HepG2 (cell line): ENCODE results near the gene IGFN1. TPM values are rescaled to one million over a fixed set of nuclear protein-coding genes. Genes with fewer than 3 reads are reported as not detected.

Source experiments
- ATAC-seq: fragments of 200-7000 bp; cut with Tn5 transposase; 3 replicates; pipeline ENCODE4 v1.9.1; 2020; ENCODE audit warnings: mild to moderate bottlenecking, moderate library complexity
- BruUV-seq: library from RNA; stranded (reverse); fragments of 400-500 nt; replicated peaks from 2 replicates; lab custom pipeline; 2021; lab: Mats Ljungman, UMichigan
- CTCF ChIA-PET: fragments of 300-600 bp; formaldehyde crosslinking; extraction: SDS; loops from one replicate; lab custom pipeline; 2021; ENCODE audit warnings: low total read pairs, inconsistent platforms, low intra/inter-chr PET ratio; lab: Yijun Ruan, JAX
- POLR2A ChIA-PET: fragments of 350-600 bp; sonication (Branson Sonifier 250); formaldehyde crosslinking; loops from one replicate; lab custom pipeline; 2020; ENCODE audit warnings: antibody characterized with exemption, inconsistent platforms; lab: Yijun Ruan, JAX
- DNase-seq: peaks from one replicate; pipeline ENCODE4 v3.0.0-alpha.2; 2015; ENCODE audit warnings: low spot score
- FAIRE-seq: peaks from 3 replicates; lab custom pipeline; 2011; peaks lifted over from hg19 to GRCh38; lab: Jason Lieb, UNC
- H2AFZ ChIP-seq: one replicate; pipeline ENCODE4 v1.6.1; 2011; ENCODE audit warnings: low read length, inconsistent platforms
- H3K27ac ChIP-seq: fragments of 300-600 bp; 3 replicates; pipeline ENCODE4 v1.8.0; 2011; ENCODE audit warnings: mixed run types, mild to moderate bottlenecking, mixed read lengths, low read length, inconsistent platforms; ENCODE audit not compliant: insufficient read depth; ENCODE audit errors: extremely low read length
- H3K27me3 ChIP-seq, 2 experiments: fragments of 200-600 bp in 1 of 2; 2 replicates in 1 of 2; 3 replicates in 1 of 2; pipeline versions ENCODE4 v1.6.0 to v1.8.0; 2011; ENCODE audit warnings: low read length in 2 of 2, mild to moderate bottlenecking in 2 of 2, moderate library complexity in 2 of 2, inconsistent platforms in 1 of 2; ENCODE audit not compliant: insufficient read depth in 2 of 2, control insufficient read depth in 1 of 2
- H3K36me3 ChIP-seq, 2 experiments: fragments of 200-600 bp in 1 of 2; replicated peaks in 1 of 2; 2 replicates in 1 of 2; 3 replicates in 1 of 2; pipeline versions ENCODE4 v1.5.1 to v1.8.0; 2011; ENCODE audit warnings: low read length in 2 of 2, inconsistent platforms in 1 of 2; ENCODE audit not compliant: insufficient read depth in 2 of 2, control insufficient read depth in 1 of 2
- H3K4me1 ChIP-seq: 2 replicates; pipeline ENCODE4 v1.5.1; 2012; ENCODE audit warnings: low read length, inconsistent platforms; ENCODE audit not compliant: insufficient read depth
- H3K4me2 ChIP-seq: 2 replicates; pipeline ENCODE4 v1.6.0; 2011; ENCODE audit warnings: low read depth, low read length, inconsistent platforms
- H3K4me3 ChIP-seq, 3 experiments: fragments of 200-600 bp in 1 of 3; sonication (generic), shearing (Covaris generic) in 1 of 3; replicated peaks in 1 of 3; 2 replicates each; pipeline ENCODE4 v1.5.1; 2011 to 2016; ENCODE audit warnings: low read length in 3 of 3, inconsistent platforms in 2 of 3, low read depth in 2 of 3, mild to moderate bottlenecking in 2 of 3, control low read depth in 1 of 3, mixed read lengths in 1 of 3; ENCODE audit not compliant: insufficient read depth in 1 of 3
- H3K79me2 ChIP-seq: one replicate; pipeline ENCODE4 v1.6.1; 2011; ENCODE audit warnings: low read length, inconsistent platforms; ENCODE audit not compliant: insufficient read depth
- H3K9ac ChIP-seq: 2 replicates; pipeline ENCODE4 v1.6.0; 2011; ENCODE audit warnings: mild to moderate bottlenecking, low read depth, low read length, inconsistent platforms; ENCODE audit not compliant: insufficient read depth
- H3K9me3 ChIP-seq: 2 replicates; pipeline ENCODE4 v1.5.1; 2012; ENCODE audit warnings: mild to moderate bottlenecking, low read length
- H4K20me1 ChIP-seq: 2 replicates; pipeline ENCODE4 v1.6.0; 2011; ENCODE audit warnings: inconsistent platforms, mild to moderate bottlenecking, low read length, moderate library complexity; ENCODE audit not compliant: insufficient read depth
- ZBTB42 ChIP-seq: sonication (generic); formaldehyde crosslinking; IDR thresholded peaks from 2 replicates; pipeline ENCODE4 v1.5.0; 2020; ENCODE audit warnings: mild to moderate bottlenecking, missing genetic modification reagents
- ZNF558 ChIP-seq: sonication (generic); formaldehyde crosslinking; IDR thresholded peaks from 2 replicates; pipeline ENCODE4 v1.9.0; 2022; ENCODE audit warnings: mild to moderate bottlenecking, missing genetic modification reagents, borderline replicate concordance
- WGBS: methylation state at CpG from one replicate; pipeline ENCODE4 v1.1.6; 2017; ENCODE audit warnings: low lambda C conversion rate; 5-methylcytosine and 5-hydroxymethylcytosine counted together
- in situ Hi-C: cut with HindIII; loops from 2 replicates; pipeline ENCODE4 v1.10.0; 2017; ENCODE audit warnings: low pct_unique_long_range_greater_than_20kb; ENCODE audit not compliant: extremely low pct_ligation_motif_present
- intact Hi-C: fragments of 100-400 bp; cut with micrococcal nuclease; formaldehyde crosslinking; loops from one replicate; pipeline ENCODE4 v1.10.0; 2022; ENCODE audit not compliant: unreplicated experiment
- polyA plus RNA-seq, 8 experiments: library from polyadenylated mRNA; depleted of rRNA in 3 of 8; stranded (reverse) in 7 of 8; unstranded in 1 of 8; fragments of >200 nt; fragmentation: Illumina TruSeq in 4 of 8; extraction: Trizol in 4 of 8; gene quantifications; 2 replicates each; pipeline versions ENCODE4 v1.2.1 to v1.2.3, GENCODE V29; 2011 to 2016; ENCODE audit warnings: low read depth in 4 of 8, missing spikeins in 1 of 8, mixed read lengths in 1 of 8; ENCODE audit not compliant: insufficient read depth in 1 of 8
- total RNA-seq, 5 experiments: library from RNA; depleted of rRNA; stranded (reverse); fragments of >200 nt; fragmentation: Illumina TruSeq; extraction: Trizol; gene quantifications; 2 replicates each; pipeline ENCODE4 v1.2.3, GENCODE V29; 2016; ENCODE audit warnings: low read depth in 1 of 5
- TF ChIP-seq, protein P1 (sequence below): IDR thresholded peaks from 2 replicates; pipeline ENCODE4 v1.6.1; 2016; ENCODE audit warnings: low read depth, missing genetic modification reagents, missing compliant biosample characterization
- TF ChIP-seq, protein P2 (sequence below): sonication (generic); formaldehyde crosslinking; IDR thresholded peaks from 2 replicates; pipeline ENCODE4 v1.9.0; 2021; ENCODE audit warnings: missing genetic modification reagents, mild to moderate bottlenecking, borderline replicate concordance
- TF ChIP-seq, protein P3 (sequence below): sonication (generic); formaldehyde crosslinking; IDR thresholded peaks from 2 replicates; pipeline ENCODE4 v1.4.0; 2020; ENCODE audit warnings: mild to moderate bottlenecking, low read depth, missing genetic modification reagents
- TF ChIP-seq, protein P4 (sequence below): sonication (generic); formaldehyde crosslinking; IDR thresholded peaks from 2 replicates; pipeline ENCODE4 v1.4.0; 2020; ENCODE audit warnings: missing genetic modification reagents

The IGFN1 gene
- total and polyA plus RNA-seq, 2 of the 13 experiments (the other 11 are each of a cell fraction or from before 2014, with no cell fraction given) = 0.04 to 0.05 TPM

DNA sequence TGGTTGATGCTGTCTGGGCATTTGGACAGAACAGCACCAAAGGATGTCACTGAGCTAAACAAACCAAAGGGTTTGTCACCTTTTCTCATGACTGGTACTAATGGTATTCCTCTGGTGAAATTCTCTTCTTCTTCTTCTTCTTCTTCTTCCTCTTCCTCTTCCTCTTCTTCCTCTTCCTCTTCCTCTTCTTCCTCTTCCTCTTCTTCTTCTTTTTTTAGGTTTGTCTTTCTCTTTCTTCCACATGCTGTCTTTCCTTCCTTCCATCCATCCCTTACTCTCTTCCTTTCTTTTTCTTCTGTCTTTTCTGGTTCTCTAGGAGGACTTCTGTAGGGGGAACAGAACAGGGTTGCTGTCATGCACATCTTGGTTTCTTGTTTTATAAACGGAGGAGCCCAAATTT, 9.3 kb upstream of the IGFN1 start:
- Histone ChIP-seq H3K36me3 (no peaks in the 10 kb centered on the region), H3K9ac (no peak overlapping the region), H4K20me1 (no peaks in the 10 kb centered on the region), H3K4me3 (no peak overlapping the region), H3K27me3 (peaks cover 0 to 34% of the 10 kb centered on the region in 2 experiments; a peak in 2 of 5 replicates), H3K9me3 (no peaks in the 10 kb centered on the region), H2AFZ (no peak overlapping the region), H3K4me1 (peaks cover 30% of the 10 kb centered on the region), H3K4me2 (no peak overlapping the region), H3K79me2 (no peaks in the 10 kb centered on the region), H3K27ac (no peak overlapping the region)
- ChIA-PET CTCF (no interaction called here), POLR2A (no interaction called here)
- DNase-seq = no peak
- intact Hi-C loops (no loop called here), in situ Hi-C loops (no loop called here)
- TF ChIP-seq, protein P1, sequence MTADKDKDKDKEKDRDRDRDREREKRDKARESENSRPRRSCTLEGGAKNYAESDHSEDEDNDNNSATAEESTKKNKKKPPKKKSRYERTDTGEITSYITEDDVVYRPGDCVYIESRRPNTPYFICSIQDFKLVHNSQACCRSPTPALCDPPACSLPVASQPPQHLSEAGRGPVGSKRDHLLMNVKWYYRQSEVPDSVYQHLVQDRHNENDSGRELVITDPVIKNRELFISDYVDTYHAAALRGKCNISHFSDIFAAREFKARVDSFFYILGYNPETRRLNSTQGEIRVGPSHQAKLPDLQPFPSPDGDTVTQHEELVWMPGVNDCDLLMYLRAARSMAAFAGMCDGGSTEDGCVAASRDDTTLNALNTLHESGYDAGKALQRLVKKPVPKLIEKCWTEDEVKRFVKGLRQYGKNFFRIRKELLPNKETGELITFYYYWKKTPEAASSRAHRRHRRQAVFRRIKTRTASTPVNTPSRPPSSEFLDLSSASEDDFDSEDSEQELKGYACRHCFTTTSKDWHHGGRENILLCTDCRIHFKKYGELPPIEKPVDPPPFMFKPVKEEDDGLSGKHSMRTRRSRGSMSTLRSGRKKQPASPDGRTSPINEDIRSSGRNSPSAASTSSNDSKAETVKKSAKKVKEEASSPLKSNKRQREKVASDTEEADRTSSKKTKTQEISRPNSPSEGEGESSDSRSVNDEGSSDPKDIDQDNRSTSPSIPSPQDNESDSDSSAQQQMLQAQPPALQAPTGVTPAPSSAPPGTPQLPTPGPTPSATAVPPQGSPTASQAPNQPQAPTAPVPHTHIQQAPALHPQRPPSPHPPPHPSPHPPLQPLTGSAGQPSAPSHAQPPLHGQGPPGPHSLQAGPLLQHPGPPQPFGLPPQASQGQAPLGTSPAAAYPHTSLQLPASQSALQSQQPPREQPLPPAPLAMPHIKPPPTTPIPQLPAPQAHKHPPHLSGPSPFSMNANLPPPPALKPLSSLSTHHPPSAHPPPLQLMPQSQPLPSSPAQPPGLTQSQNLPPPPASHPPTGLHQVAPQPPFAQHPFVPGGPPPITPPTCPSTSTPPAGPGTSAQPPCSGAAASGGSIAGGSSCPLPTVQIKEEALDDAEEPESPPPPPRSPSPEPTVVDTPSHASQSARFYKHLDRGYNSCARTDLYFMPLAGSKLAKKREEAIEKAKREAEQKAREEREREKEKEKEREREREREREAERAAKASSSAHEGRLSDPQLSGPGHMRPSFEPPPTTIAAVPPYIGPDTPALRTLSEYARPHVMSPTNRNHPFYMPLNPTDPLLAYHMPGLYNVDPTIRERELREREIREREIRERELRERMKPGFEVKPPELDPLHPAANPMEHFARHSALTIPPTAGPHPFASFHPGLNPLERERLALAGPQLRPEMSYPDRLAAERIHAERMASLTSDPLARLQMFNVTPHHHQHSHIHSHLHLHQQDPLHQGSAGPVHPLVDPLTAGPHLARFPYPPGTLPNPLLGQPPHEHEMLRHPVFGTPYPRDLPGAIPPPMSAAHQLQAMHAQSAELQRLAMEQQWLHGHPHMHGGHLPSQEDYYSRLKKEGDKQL (CRISPR knock-in tag) = no peak
- TF ChIP-seq, protein P2, sequence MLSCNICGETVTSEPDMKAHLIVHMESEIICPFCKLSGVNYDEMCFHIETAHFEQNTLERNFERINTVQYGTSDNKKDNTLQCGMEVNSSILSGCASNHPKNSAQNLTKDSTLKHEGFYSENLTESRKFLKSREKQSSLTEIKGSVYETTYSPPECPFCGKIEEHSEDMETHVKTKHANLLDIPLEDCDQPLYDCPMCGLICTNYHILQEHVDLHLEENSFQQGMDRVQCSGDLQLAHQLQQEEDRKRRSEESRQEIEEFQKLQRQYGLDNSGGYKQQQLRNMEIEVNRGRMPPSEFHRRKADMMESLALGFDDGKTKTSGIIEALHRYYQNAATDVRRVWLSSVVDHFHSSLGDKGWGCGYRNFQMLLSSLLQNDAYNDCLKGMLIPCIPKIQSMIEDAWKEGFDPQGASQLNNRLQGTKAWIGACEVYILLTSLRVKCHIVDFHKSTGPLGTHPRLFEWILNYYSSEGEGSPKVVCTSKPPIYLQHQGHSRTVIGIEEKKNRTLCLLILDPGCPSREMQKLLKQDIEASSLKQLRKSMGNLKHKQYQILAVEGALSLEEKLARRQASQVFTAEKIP (CRISPR knock-in tag) = no peak
- TF ChIP-seq ZBTB42 (CRISPR knock-in tag) (no peak), ZNF558 (no peak)
- TF ChIP-seq, protein P3, sequence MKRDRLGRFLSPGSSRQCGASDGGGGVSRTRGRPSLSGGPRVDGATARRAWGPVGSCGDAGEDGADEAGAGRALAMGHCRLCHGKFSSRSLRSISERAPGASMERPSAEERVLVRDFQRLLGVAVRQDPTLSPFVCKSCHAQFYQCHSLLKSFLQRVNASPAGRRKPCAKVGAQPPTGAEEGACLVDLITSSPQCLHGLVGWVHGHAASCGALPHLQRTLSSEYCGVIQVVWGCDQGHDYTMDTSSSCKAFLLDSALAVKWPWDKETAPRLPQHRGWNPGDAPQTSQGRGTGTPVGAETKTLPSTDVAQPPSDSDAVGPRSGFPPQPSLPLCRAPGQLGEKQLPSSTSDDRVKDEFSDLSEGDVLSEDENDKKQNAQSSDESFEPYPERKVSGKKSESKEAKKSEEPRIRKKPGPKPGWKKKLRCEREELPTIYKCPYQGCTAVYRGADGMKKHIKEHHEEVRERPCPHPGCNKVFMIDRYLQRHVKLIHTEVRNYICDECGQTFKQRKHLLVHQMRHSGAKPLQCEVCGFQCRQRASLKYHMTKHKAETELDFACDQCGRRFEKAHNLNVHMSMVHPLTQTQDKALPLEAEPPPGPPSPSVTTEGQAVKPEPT (CRISPR knock-in tag) = no peak
- TF ChIP-seq, protein P4, sequence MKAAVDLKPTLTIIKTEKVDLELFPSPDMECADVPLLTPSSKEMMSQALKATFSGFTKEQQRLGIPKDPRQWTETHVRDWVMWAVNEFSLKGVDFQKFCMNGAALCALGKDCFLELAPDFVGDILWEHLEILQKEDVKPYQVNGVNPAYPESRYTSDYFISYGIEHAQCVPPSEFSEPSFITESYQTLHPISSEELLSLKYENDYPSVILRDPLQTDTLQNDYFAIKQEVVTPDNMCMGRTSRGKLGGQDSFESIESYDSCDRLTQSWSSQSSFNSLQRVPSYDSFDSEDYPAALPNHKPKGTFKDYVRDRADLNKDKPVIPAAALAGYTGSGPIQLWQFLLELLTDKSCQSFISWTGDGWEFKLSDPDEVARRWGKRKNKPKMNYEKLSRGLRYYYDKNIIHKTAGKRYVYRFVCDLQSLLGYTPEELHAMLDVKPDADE (CRISPR knock-in tag) = no peak
- ATAC-seq = no peak
- BruUV-seq = no TSS peak
- 7% methylated on average over 1 of the region's 1 CpG for WGBS
- FAIRE-seq = no peak
